GM08714 (cell line): ENCODE data around the gene RNF167.
"Not testable (repeated sequence)": the region's sequence is repeated elsewhere in the genome, so short reads cannot be mapped to it uniquely, and the experiment has no call there.

ENCODE experiments used
- H3K4me3 ChIP-seq: fragments of 200-500 bp; sonication (Bioruptor generic); 2 replicates; pipeline ENCODE4 v1.5.1; 2014; ENCODE audit warnings: mild to moderate bottlenecking, low read length, inconsistent platforms
- ZNF274 ChIP-seq: IDR thresholded peaks from 2 replicates; pipeline ENCODE4 v1.6.1; 2012; ENCODE audit warnings: mild to moderate bottlenecking, low read depth, low read length

Gene RNF167

DNA sequence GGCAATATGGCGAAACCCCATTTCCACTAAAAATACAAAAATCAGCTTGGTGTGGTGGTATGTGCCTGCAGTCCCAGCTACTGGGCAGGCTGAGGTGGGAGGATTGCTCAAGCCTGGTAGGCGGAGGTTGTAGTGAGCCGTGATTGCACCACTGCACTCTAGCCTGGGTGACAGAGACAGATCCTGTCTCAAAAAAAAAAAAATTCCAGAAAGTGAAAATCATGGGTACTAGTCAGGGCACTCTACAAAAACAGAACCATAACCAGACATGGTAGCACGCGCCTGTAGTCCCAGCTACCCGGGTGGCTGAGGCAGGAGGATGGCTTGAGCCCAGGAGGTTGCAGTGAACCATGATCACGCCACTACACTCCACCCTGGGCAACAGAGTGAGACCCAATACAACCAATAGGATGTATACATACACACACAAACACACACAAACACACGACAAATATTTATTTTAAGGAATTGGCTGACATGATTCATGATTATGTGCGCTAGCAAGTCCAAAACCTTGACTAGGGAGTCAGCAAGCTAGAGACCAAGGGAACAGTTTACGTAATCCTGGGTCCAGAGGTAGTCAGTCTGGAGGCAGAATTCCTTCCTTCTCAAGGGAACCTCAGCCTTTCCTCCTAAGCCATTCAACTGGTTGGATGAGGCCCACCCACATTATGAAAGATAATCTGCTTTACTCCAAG is 19.6 kb upstream of the RNF167 start:
- TF ChIP-seq ZNF274: no peak

GRCh38 chr17:4921320-4921719 is 18.7 kb upstream of the RNF167 start:
- TF ChIP-seq ZNF274: no peak
- H3K4me3 ChIP-seq: no peak overlapping the region

More for the DNA sequence above, 19.6 kb upstream of the RNF167 start:
- no peak overlapping the region for H3K4me3 ChIP-seq

GRCh38 chr17:4926577-4927335 is 13.3 kb upstream of the RNF167 start:
- not testable (repeated sequence) for H3K4me3 ChIP-seq

DNA sequence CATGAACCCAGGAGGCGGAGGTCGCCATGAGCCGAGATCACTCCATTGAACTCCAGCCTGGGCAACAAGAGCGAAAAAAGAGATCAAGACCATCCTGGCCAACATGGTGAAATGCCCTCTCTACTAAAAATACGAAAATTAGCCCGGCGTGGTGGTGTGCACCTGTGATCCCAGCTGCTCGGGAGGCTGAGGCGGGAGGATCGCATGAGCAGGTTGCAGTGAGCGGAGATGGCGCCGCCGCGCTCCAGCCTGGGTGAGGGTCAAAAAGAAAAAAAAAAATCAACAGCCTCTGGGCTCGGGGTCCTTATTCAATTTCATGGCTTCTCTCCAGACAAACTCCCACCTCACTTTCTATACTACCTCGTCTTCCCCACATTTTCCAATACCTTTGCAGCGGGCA is 11.2 kb upstream of the RNF167 start:
- TF ChIP-seq ZNF274: no peak
- H3K4me3 ChIP-seq: no peak overlapping the region

- no peak for TF ChIP-seq ZNF274
Observed at GRCh38 chr17:4931963-4932362, 8.1 kb upstream of the RNF167 start, which contains the start of gene GP1BA. TSS of gene GP1BA (plus strand) at chr17:4932277. CDS start at chr17:4932605, 328 bp downstream.

GRCh38 chr17:4932756-4933155 is 7.3 kb upstream of the RNF167 start:
- H3K4me3 ChIP-seq: no peak overlapping the region
- TF ChIP-seq ZNF274: no peak

More at GRCh38 chr17:4931963-4932362, 8.1 kb upstream of the RNF167 start, which contains the start of gene GP1BA:
- H3K4me3 ChIP-seq: no peak within 1 kb of the TSS

- no peak overlapping the region for H3K4me3 ChIP-seq
- no peak for TF ChIP-seq ZNF274
Observed at GRCh38 chr17:4933646-4934045, 6.4 kb upstream of the RNF167 start.

DNA sequence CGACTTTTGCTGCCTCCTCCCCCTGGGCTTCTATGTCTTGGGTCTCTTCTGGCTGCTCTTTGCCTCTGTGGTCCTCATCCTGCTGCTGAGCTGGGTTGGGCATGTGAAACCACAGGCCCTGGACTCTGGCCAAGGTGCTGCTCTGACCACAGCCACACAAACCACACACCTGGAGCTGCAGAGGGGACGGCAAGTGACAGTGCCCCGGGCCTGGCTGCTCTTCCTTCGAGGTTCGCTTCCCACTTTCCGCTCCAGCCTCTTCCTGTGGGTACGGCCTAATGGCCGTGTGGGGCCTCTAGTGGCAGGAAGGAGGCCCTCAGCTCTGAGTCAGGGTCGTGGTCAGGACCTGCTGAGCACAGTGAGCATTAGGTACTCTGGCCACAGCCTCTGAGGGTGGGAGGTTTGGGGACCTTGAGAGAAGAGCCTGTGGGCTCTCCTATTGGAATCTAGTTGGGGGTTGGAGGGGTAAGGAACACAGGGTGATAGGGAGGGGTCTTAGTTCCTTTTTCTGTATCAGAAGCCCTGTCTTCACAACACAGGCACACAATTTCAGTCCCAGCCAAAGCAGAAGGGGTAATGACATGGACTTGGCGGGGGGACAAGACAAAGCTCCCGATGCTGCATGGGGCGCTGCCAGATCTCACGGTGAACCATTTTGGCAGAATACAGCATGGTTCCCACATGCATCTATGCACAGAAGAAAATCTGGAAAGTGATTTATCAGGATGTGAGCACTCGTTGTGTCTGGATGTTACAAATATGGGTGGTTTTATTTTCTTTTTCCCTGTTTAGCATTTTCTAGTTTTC is 5.7 kb upstream of the RNF167 start:
- TF ChIP-seq ZNF274: no peak
- no peak overlapping the region for H3K4me3 ChIP-seq

- TF ChIP-seq ZNF274: no peak
- H3K4me3 ChIP-seq: no peak overlapping the region
Observed at GRCh38 chr17:4935650-4936049, 4.4 kb upstream of the RNF167 start.

DNA sequence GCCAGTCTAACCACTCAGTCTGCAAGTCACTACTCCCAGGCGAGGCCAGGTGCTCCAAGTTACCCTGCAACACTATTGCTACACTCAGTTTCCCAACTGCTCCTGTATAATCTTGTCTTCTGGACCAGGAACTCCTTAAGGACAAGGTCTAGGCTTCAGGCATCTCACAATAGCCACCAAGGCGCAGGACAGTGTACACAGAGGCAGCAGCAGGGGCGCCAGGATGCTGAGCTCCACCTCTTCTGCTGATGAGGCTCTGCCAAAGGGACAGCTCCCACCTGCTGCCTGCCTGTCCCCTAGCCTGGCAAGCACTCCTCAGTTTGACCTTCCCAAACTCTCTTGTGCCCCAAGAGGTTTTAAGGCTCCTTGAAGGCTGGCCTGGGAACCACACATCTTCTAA is 3.6 kb upstream of the RNF167 start:
- H3K4me3 ChIP-seq: no peak overlapping the region

GRCh38 chr17:4937553-4937952 is 2.5 kb upstream of the RNF167 start:
- H3K4me3 ChIP-seq: no peak overlapping the region
- no peak for TF ChIP-seq ZNF274

More for the DNA sequence above, 3.6 kb upstream of the RNF167 start:
- no peak for TF ChIP-seq ZNF274

- TF ChIP-seq ZNF274: no peak
- H3K4me3 ChIP-seq: no peak overlapping the region
Observed at GRCh38 chr17:4938069-4938491, 2.0 kb upstream of the RNF167 start.

DNA sequence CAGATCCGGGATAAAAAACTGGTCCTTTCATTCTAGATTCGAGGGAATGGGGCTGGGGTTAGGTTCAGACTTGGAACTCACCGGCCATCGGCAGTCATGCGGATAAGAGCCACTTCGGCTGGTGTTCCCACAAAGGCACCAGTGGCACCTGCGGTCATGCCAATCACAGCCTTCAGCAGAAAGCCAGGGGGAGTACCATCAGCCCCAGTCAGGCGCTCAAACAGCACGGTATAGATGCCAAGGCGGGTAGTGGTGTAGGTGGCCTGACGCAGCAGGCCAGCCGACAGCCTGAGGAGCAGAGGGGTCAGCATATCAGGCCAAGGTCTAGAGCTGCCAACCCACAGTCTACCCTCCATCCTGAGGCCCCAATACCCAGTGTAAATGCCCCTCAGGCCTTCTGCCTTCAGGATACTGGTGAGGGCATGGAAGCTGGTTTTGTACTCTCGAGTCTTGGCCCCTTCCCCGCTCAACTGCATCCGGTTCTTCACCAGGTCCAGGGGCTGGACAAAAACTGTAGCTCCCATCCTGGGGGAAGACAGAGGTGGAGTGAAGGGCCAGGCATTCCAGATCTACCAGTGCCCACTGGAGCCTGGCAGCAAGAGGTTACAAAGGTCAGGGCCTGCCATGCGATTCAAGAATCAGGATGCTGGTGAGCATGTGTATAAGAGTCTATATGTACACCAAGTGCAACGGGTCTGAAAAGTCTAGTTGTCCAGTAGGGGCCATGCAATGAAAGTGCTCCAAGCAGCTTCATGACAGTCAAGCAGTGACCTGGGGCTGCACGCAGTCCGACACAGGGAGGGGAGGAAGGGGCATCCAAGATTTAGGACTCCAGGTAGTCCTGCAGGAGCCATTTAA is 1.2 kb upstream of the RNF167 start:
- no peak for TF ChIP-seq ZNF274
- peak overlapping the region; percentile 86 for H3K4me3 ChIP-seq

- peak overlapping the region; percentile 86 for H3K4me3 ChIP-seq
- no peak for TF ChIP-seq ZNF274
Observed at GRCh38 chr17:4939546-4939795, 597 bp upstream of the RNF167 start.
